Testis (tissue), 3 donors: ENCODE measurements around the gene BRD3OS. TPM values are rescaled to one million over a fixed set of nuclear protein-coding genes. Genes with fewer than 3 reads are reported as not detected.

Source experiments
- DNase-seq: peaks from one replicate; pipeline ENCODE4 v3.0.0-alpha.2; 2019
- H3K27ac ChIP-seq, 2 donors: fragments of 200-600 bp; sonication (generic); one replicate each; pipeline ENCODE4 v1.5.1; 2019
- H3K27me3 ChIP-seq: fragments of 200-600 bp; sonication (generic); one replicate; pipeline ENCODE4 v1.5.1; 2019
- H3K36me3 ChIP-seq: fragments of 200-600 bp; sonication (generic); one replicate; pipeline ENCODE4 v1.5.1; 2017; ENCODE audit warnings: low read depth; ENCODE audit errors: missing control alignments
- H3K4me1 ChIP-seq: fragments of 200-600 bp; sonication (generic); one replicate; pipeline ENCODE4 v1.5.1; 2019
- H3K4me3 ChIP-seq, 2 donors: fragments of 200-600 bp; sonication (generic); one replicate each; pipeline ENCODE4 v1.5.1; 2017 to 2019
- H3K9me3 ChIP-seq: fragments of 200-600 bp; sonication (generic); one replicate; pipeline ENCODE4 v1.5.1; 2017
- POLR2A ChIP-seq: fragments of 450-650 bp; IDR thresholded peaks from one replicate; pipeline ENCODE4 v1.6.1; 2017; ENCODE audit warnings: antibody characterized with exemption, mild to moderate bottlenecking, moderate library complexity
- WGBS, 2 donors: methylation state at CpG; one replicate each; pipeline ENCODE4 v1.1.5; 2018; 5-methylcytosine and 5-hydroxymethylcytosine counted together
- intact Hi-C: fragments of 100-400 bp; cut with DNase I; formaldehyde crosslinking; loops from one replicate; pipeline ENCODE4 v1.15.1; 2023; ENCODE audit warnings: low total_unique reads
- polyA plus RNA-seq: library from polyadenylated mRNA; stranded (reverse); fragments of 350-450 nt; fragmentation: Illumina TruSeq; extraction: RNeasy Lipid Tissue Mini Kit (QIAGEN cat#74804); gene quantifications from one replicate; pipeline ENCODE4 v1.2.3, GENCODE V29; 2014; ENCODE audit warnings: low read depth, low replicate concordance; ENCODE audit not compliant: insufficient read depth
- total RNA-seq, 2 donors: library from RNA; depleted of rRNA; stranded (reverse); fragments of >200 nt; gene quantifications; one replicate each; pipeline ENCODE4 v1.2.3, GENCODE V29; 2016
- TF ChIP-seq, protein P1 (sequence below), 3 experiments: fragments of 450-650 bp in 2 of 3; fragments of 200-600 bp in 1 of 3; sonication (generic) in 1 of 3; IDR thresholded peaks; one replicate each; pipeline ENCODE4 v1.5.1; 2016 to 2019; ENCODE audit warnings: antibody characterized with exemption in 3 of 3, mild to moderate bottlenecking in 2 of 3, moderate library complexity in 1 of 3

The BRD3OS gene
- total and polyA plus RNA-seq, 3 donors from 2014 or later, result 18.9 to 29.5 (median 19.0) TPM

DNA sequence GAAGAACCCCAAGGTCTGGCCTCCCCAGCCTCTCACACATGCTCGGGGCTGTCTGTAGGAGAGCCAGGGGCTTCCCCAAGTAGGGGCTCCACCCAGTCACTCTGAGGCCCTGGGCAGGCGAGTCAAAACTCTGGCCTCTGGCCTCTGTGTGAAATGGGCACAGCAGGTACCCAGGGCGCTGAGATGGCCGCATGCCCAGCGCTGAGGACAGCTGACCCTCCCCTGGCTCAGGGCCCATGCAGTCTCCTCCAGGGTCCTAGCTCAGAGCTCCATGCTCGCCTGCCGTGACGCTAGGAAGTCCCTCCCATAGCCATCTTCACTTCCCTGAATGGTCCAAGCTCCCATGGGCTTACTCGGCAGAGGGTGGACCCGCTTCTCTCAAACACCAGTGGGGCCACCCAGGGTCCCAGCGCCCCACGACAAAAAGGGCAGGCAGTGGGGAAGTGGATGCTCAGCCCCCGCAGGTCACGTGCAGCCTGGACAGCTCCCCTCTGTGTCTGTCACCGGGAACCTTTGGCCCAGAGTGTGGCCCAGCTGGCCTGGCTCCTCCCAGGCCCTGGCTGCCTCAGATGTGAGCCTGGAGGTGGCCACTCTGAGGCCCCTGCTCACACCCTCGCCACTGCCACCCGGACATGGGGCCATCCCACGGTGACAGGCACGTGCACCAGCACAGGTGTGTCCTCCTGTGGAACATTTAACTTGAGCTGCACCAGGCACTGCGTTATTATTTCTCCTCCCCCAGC lies 21.0 kb upstream of the BRD3OS start:
- Histone ChIP-seq H3K9me3 (no peaks in the 10 kb centered on the region), H3K36me3 (no peaks in the 10 kb centered on the region), H3K4me1 (no peaks in the 10 kb centered on the region), H3K27me3 (no peaks in the 10 kb centered on the region), H3K27ac (no peak overlapping the region), H3K4me3 (no peak overlapping the region)
- WGBS, 2 donors, result 69 to 84% methylated on average over 5 to 19 of the region's 20 CpGs
- TF ChIP-seq, protein P1, sequence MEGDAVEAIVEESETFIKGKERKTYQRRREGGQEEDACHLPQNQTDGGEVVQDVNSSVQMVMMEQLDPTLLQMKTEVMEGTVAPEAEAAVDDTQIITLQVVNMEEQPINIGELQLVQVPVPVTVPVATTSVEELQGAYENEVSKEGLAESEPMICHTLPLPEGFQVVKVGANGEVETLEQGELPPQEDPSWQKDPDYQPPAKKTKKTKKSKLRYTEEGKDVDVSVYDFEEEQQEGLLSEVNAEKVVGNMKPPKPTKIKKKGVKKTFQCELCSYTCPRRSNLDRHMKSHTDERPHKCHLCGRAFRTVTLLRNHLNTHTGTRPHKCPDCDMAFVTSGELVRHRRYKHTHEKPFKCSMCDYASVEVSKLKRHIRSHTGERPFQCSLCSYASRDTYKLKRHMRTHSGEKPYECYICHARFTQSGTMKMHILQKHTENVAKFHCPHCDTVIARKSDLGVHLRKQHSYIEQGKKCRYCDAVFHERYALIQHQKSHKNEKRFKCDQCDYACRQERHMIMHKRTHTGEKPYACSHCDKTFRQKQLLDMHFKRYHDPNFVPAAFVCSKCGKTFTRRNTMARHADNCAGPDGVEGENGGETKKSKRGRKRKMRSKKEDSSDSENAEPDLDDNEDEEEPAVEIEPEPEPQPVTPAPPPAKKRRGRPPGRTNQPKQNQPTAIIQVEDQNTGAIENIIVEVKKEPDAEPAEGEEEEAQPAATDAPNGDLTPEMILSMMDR (IDR thresholded peaks at IDR 0.05), result no peak
- no peak for TF ChIP-seq POLR2A
- no peak for DNase-seq
- intact Hi-C loops, result no loop called here

DNA sequence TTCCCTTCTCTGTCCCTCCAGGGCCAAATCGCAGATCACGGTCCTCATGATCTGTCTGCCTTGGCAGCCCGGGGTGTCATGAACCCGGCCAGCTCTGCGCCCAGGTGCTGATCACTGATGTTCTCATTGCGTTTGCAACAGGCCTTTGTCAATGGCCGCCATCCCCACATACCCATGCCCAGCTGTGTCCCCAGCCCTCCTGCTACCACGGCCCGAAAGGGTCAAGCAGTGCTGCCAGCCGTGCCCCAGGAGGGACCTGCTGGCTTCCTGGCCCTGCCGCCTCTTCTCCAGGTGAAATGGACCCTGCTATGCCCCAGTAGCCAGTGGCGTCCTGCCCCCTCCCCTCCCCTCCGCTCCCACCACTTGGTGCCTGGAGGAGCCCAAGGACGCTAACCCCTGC lies 20.4 kb upstream of the BRD3OS start:
- H3K27me3 ChIP-seq, result no peaks in the 10 kb centered on the region
- WGBS, 2 donors, result 87 to 97% methylated on average over 7 to 14 of the region's 14 CpGs
- no peaks in the 10 kb centered on the region for H3K36me3 ChIP-seq
- no peak overlapping the region for H3K27ac ChIP-seq
- intact Hi-C loops, result no loop called here
- TF ChIP-seq POLR2A, result no peak
- TF ChIP-seq, protein P1 (IDR thresholded peaks at IDR 0.05), result no peak
- no peaks in the 10 kb centered on the region for H3K4me1 ChIP-seq
- H3K9me3 ChIP-seq, result no peaks in the 10 kb centered on the region
- no peak overlapping the region for H3K4me3 ChIP-seq
- no peak for DNase-seq

DNA sequence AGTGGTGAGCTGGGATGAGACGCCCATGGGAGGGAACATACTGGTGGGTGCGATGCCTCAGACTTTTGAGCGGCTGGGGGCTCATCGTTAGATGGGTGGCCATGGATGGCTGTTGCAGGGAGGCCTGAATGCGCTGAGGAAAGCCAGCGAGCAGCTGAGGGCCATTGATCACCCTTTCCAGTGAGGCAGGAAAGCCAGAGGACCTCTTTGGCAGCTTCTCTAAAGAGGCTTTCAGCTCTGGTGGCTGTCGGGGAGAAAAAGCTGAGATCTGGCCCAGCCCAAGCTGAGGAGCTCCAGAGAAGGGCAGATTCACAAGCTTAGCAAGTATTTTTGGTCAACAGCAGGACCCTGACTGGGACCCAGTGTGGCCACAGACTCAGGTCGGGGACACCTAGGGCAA lies 19.9 kb upstream of the BRD3OS start:
- H3K27me3 ChIP-seq, result no peaks in the 10 kb centered on the region
- DNase-seq, result no peak
- intact Hi-C loops, result no loop called here
- TF ChIP-seq POLR2A, result no peak
- TF ChIP-seq, protein P1 (IDR thresholded peaks at IDR 0.05), result no peak
- no peak overlapping the region for H3K27ac ChIP-seq
- no peaks in the 10 kb centered on the region for H3K4me1 ChIP-seq
- no peaks in the 10 kb centered on the region for H3K9me3 ChIP-seq
- H3K4me3 ChIP-seq, result no peak overlapping the region
- 84 to 92% methylated on average over 5 to 8 of the region's 8 CpGs for WGBS, 2 donors
- H3K36me3 ChIP-seq, result no peaks in the 10 kb centered on the region

DNA sequence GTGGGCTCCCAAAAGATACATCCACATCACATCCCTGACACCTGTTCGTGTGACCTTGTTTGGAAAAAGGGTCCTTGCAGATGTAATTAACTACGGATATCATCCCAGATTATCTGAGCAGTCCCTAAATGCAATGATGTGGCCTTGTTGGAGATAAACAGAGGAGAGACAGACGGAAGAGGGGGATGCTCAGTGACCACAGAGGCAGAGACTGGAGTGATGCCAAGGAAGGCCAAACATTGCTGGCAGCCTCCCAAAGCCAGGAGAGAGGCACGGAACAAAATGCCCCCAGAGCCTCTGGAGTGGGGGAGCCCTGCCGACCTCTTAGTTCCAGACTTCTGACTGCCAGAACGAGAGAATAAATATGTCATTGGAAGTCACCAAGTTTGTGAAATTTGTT lies 18.1 kb upstream of the BRD3OS start:
- Histone ChIP-seq H3K36me3 (no peaks in the 10 kb centered on the region), H3K4me3 (no peak overlapping the region), H3K27ac (no peak overlapping the region), H3K9me3 (no peaks in the 10 kb centered on the region), H3K27me3 (no peaks in the 10 kb centered on the region), H3K4me1 (no peaks in the 10 kb centered on the region)
- intact Hi-C loops, result no loop called here
- WGBS, 2 donors, result 46 to 49% methylated on average over 6 of the region's 6 CpGs
- TF ChIP-seq, protein P1 (IDR thresholded peaks at IDR 0.05), result no peak
- no peak for TF ChIP-seq POLR2A
- no peak for DNase-seq

DNA sequence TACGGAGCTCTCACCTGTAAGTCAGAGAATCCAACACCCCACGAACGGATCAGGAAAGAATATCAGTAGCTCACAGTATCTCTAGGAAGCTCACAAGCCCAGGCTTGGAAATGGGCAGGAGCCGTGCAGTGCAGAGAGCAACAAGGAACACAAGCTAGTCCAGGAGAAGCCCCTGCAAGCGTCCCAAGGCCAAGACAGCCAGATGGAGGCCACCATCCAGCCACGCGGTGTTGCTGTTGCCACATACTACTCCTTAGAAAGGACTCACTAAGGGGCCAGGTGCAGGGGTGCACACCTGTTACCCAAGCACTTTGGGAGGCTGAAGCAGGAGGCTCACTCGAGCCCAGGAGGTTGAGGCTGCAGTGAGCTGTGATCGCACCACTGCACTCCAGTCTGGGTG lies 17.7 kb upstream of the BRD3OS start:
- H3K4me1 ChIP-seq, result no peaks in the 10 kb centered on the region
- no peaks in the 10 kb centered on the region for H3K9me3 ChIP-seq
- no peak overlapping the region for H3K4me3 ChIP-seq
- TF ChIP-seq POLR2A, result no peak
- TF ChIP-seq, protein P1 (IDR thresholded peaks at IDR 0.05), result no peak
- no peaks in the 10 kb centered on the region for H3K36me3 ChIP-seq
- DNase-seq, result no peak
- no peaks in the 10 kb centered on the region for H3K27me3 ChIP-seq
- intact Hi-C loops, result no loop called here
- H3K27ac ChIP-seq, result no peak overlapping the region
- 62 to 66% methylated on average over 9 of the region's 9 CpGs for WGBS, 2 donors
